Stimulated activated CD8-positive, alpha-beta memory T cell treated with anti-CD3 and anti-CD28 coated beads, Interleukin-7, amount 100 ng/mL, for 24 hours (primary cell): ENCODE results near the gene LMO1.

Experiments used
- DNase-seq: peaks from one replicate; pipeline ENCODE4 v3.0.0-alpha.2; 2020; ENCODE audit warnings: low read depth

LMO1 gene

DNA sequence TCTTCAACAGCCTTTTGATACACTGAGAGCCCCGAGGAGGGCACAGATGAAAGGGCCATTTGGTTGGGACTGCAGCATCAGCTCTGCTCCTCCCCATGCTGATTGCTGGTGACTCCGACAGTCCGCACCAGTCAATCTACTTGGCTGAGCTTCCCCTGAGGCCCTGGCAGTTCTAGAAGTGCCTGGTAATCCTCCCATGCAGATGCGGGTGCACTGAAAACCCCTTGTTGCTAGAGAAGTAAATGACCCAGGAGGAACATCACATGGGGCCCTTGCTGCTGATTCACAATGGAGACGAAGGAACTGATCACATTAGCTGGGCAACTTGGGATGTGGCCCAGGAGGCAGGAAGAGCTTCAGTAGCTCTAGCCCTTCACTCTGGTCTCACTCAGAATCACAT is 59.7 kb downstream of the LMO1 start:
- no peak for DNase-seq

- DNase-seq = no peak
Measured at GRCh38 chr11:8203414-8203715, 60.3 kb downstream of the LMO1 start.

DNA sequence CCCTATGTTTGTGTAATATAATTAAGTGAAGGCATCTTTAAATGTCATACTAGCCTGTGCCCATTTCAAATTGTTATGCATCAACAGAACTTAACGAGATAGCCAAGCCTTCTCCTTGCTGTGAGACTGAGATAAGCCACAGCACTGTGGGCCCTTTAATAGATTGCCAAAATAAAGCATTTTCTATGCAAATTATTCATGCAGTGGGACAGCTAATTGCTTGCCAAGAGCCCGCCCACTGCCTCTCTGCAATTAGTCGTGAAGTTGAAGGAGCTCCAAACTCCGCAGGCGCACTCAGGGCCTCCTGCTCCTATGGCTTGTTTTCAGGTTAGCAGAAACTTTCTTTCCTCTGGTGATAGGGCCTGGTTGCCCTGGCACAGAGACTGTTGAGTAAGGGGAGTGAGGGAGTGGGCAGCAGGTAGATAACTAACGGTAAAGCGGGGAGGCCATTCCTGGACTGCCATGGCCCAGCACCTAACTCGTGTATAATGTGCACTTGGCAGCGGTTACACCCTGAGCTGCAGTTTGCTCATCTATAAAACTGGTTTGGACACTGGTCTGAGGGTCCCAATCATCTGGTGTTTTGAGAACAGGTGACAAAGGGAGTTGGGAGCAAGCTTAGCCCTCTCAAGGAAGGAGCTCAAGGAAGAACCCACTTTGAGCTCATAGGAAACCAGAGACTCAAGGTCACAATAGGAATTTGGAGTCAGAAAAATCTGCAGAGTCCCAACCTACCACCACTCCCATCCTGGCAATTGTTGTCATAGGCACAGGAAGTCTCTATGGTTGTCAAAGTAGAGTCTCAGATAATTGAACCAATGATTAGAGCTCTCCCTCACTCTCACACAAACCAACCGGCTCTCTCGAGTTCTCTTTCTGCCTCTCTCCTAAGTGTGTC is 60.9 kb downstream of the LMO1 start:
- no peak for DNase-seq

GRCh38 chr11:8201644-8202365 is 61.9 kb downstream of the LMO1 start:
- no peak for DNase-seq

- DNase-seq = no peak
Measured at GRCh38 chr11:8199676-8200075, 64.0 kb downstream of the LMO1 start.

DNA sequence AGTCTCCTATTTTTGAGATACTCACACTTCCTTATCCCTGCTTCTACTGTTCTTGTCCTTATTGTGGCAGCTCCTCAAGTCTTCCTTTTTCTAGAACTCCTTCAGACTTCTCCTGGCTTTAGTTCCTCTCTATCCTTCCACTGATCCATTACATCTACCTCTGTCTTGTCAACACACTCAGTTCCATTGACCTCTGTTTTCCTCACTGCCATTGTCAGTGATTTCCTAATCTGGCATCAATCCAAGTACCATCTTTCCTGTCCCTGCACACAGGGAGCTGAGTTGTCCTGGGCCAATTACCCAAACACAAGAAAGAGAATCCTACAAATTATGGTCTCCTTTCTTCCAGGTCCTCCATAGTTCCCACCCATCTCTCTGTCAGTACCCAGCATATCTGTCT is 66.9 kb downstream of the LMO1 start:
- no peak for DNase-seq

GRCh38 chr11:8194956-8195355 is 68.7 kb downstream of the LMO1 start:
- no peak for DNase-seq

- DNase-seq = no peak
Measured at GRCh38 chr11:8192896-8193209, 70.8 kb downstream of the LMO1 start.

GRCh38 chr11:8192016-8192895 is 71.4 kb downstream of the LMO1 start:
- peak; percentile 20 for DNase-seq

DNA sequence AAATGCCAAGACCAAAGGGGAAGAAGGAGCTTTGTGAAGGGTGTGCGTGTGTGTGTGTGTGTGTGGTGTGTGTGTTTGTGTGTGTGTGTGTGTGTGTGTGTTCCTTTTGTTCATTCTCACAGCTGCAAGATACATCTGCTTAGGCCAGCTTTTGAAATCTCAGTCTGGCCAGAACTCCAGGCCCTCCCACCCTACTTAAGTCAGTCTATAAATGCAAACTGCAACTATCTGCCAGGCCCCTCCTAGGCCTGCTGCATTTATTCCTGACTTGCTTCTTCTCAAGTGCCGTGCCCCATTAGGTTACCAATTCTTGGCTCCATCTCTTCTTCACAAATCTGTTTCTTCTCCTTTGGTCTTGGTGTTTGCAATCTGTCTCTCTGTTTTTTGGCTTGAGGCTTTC is 73.2 kb downstream of the LMO1 start:
- DNase-seq = no peak

DNA sequence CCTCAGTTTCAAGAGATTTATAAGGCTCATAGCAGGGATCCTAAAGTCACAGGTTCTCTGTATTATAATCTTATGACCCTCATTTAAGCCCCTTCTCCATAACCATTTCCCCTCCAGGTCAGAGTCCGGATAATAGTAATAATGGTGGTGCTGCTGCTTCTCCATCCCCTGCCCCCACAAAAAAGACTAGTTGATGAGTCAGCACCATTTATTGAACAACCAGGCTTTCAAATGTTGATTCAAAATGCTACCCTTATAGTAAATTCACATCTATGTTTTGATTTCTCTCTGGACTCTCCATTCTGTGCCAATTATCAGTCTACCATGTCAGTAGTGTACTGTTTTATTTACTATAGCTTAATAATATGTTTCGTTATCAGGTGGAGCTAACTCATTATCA is 77.2 kb downstream of the LMO1 start:
- no peak for DNase-seq

- no peak for DNase-seq
Measured at GRCh38 chr11:8183111-8183510, 80.6 kb downstream of the LMO1 start.

DNA sequence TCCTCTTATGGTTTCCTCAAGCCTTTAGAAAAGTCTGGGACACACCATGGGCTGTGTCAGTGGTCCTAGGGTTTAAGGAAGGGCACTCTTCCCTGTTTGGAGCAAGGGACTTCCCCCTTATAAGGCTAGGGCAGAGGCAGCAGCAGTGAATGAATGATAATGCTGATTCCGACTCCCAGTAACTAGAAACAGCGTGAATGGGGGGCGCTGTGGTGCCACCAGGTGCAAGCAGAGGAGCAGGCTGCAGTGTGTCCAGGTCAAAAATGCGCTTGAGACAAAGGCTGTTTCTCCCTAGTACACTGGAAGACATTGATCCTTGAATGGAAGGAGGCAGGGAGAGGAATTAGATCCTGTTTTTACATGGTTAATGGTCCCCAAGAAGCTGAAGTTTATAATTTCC is 83.2 kb downstream of the LMO1 start:
- no peak for DNase-seq

DNA sequence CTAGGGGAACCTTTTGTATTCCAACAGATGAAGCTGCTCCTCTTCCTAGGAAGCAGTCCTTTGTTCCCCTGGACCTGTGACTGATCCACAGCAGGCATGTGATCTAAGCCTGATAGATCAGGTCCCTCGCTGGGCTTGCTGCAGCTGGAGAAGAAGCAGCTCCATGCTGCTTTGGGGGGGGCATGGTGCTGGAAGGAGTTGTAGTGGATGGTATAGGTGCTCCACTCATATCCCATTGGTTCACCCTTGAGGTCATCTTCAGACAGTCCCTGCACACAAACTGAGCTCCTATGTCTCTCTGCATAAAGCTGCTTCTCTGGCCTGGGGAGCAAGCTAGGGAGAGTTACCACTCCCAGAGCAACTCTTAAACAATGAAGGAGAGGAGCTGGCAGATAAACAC is 85.4 kb downstream of the LMO1 start:
- no peak for DNase-seq

GRCh38 chr11:8177136-8177535 is 86.5 kb downstream of the LMO1 start:
- DNase-seq = no peak
